ENCODE data around the gene NAV2. TPM values are rescaled to one million over a fixed set of nuclear protein-coding genes. Genes with fewer than 3 reads are reported as not detected.

NAV2 gene
- total RNA-seq, 1 experiment from 2014 or later, result 46.3 TPM

- H3K56ac ChIP-seq (ENCODE audit: insufficient read length, low read depth, low read length), result no peak overlapping the region
- no peaks in the 10 kb centered on the region for H3K27me3 ChIP-seq (ENCODE audit: insufficient read depth, low read length)
- TF ChIP-seq CTCF (conservative IDR thresholded peaks at IDR 0.05), result no peak
- H3K18ac ChIP-seq (ENCODE audit: insufficient read length, low read depth, low read length), result no peak overlapping the region
- H4K20me1 ChIP-seq (ENCODE audit: control insufficient read depth, insufficient read depth, insufficient read length), result no peaks in the 10 kb centered on the region
- Mint-ChIP-seq H3K27ac (no peak overlapping the region; a peak in 1 of 7 replicates), H3K4me3 (no peak overlapping the region), H3K27me3 (ENCODE audit: low read depth) (no peaks in the 10 kb centered on the region), H3K36me3 (ENCODE audit: insufficient read depth in 1 of 3, low read depth in 3 of 3) (peaks cover 6 to 23% (median 8%) of the 10 kb centered on the region in 3 experiments), H3K9me3 (no peaks in the 10 kb centered on the region; a peak in 1 of 5 replicates), H3K4me1 (peaks cover 47 to 59% of the 10 kb centered on the region in 2 experiments)
- no peak overlapping the region for H2BK12ac ChIP-seq (ENCODE audit: insufficient read length, low read depth, low read length)
- no CpG with 5 or more reads among the region's 1 CpG for WGBS (ENCODE audit: extremely low coverage, insufficient read length, low lambda C conversion rate)
- no peak overlapping the region for H3K14ac ChIP-seq (ENCODE audit: insufficient read depth, low read length)
- no peak overlapping the region for H2BK5ac ChIP-seq (ENCODE audit: insufficient read length, low read length)
- H3K4ac ChIP-seq (ENCODE audit: low read depth, low read length), result no peak overlapping the region
- no peak overlapping the region for H2BK15ac ChIP-seq (ENCODE audit: low read depth, low read length)
- no peak overlapping the region for H3K4me2 ChIP-seq (ENCODE audit: insufficient read depth, insufficient read length, low read length)
- H2BK120ac ChIP-seq (ENCODE audit: low read depth, low read length, poor library complexity, severe bottlenecking), result no peak overlapping the region
- no peaks in the 10 kb centered on the region for H3K9me3 ChIP-seq (ENCODE audit: control insufficient read depth, low read depth, low read length)
- no peak overlapping the region for H3T11ph ChIP-seq (ENCODE audit: low read length)
- H3K79me1 ChIP-seq (ENCODE audit: insufficient read depth, low read depth, low read length, poor library complexity, severe bottlenecking), result peaks cover 3% of the 10 kb centered on the region
- no peak overlapping the region for H2BK20ac ChIP-seq (ENCODE audit: low read depth, low read length, poor library complexity, severe bottlenecking)
- H4K5ac ChIP-seq (ENCODE audit: insufficient read length, low read depth, low read length), result no peak overlapping the region
- peaks cover 23% of the 10 kb centered on the region; the same call in 1 of the 2 replicates for H3K79me2 ChIP-seq (ENCODE audit: insufficient read depth, low read length)
- peaks cover 16% of the 10 kb centered on the region for H3K23me2 ChIP-seq (ENCODE audit: insufficient read length, low read depth, low read length, poor library complexity, severe bottlenecking)
- no peak overlapping the region for H2AK5ac ChIP-seq (ENCODE audit: insufficient read length, low read length)
- H2AFZ ChIP-seq (ENCODE audit: low read length), result no peak overlapping the region
- H3K4me1 ChIP-seq (ENCODE audit: insufficient read depth, low read length), result peaks cover 14% of the 10 kb centered on the region; the same call in 1 of the 2 replicates
- no peak overlapping the region for H3K9ac ChIP-seq (ENCODE audit: extremely low read depth, insufficient read length, low read length)
- DNase-seq, result no peak
- H3K23ac ChIP-seq (ENCODE audit: insufficient read length, low read depth, low read length), result no peak overlapping the region
- no peak overlapping the region for H3K27ac ChIP-seq (ENCODE audit: insufficient read length, low read depth, low read length)
- H4K91ac ChIP-seq (ENCODE audit: insufficient read length, low read depth, low read length), result no peak overlapping the region
- no peak overlapping the region for H4K8ac ChIP-seq (replicated peaks; ENCODE audit: insufficient read length, low read depth, low read length)
Observed at GRCh38 chr11:19781351-19781750, 68.7 kb downstream of the NAV2 start.
